Calu3 (cell line): Measurements from ENCODE around the gene CTNND1. TPM values are rescaled to one million over a fixed set of nuclear protein-coding genes. Genes with fewer than 3 reads are reported as not detected.

Experiments
- BruUV-seq: library from RNA; stranded (reverse); fragments of 400-500 nt; replicated peaks from 2 replicates; lab custom pipeline; 2021; lab: Mats Ljungman, UMichigan
- CTCF ChIA-PET: fragments of 300-600 bp; sonication (Branson Sonifier 250); formaldehyde crosslinking; loops from one replicate; lab custom pipeline; 2022; ENCODE audit warnings: antibody characterized with exemption; lab: Charles Lee
- DNase-seq: peaks from one replicate; pipeline ENCODE4 v3.0.0; 2022
- H3K27ac Mint-ChIP-seq: one replicate; pipeline ENCODE4 v1.8.0; 2022; ENCODE audit warnings: mixed read lengths; ENCODE audit not compliant: unreplicated experiment
- H3K27me3 Mint-ChIP-seq: one replicate; pipeline ENCODE4 v1.8.0; 2022; ENCODE audit warnings: mixed read lengths; ENCODE audit not compliant: unreplicated experiment
- H3K36me3 Mint-ChIP-seq: one replicate; pipeline ENCODE4 v1.8.0; 2022; ENCODE audit warnings: mild to moderate bottlenecking, moderate library complexity, mixed read lengths; ENCODE audit not compliant: insufficient read depth, unreplicated experiment
- H3K4me1 Mint-ChIP-seq: one replicate; pipeline ENCODE4 v1.8.0; 2022; ENCODE audit warnings: mild to moderate bottlenecking, low read depth, mixed read lengths; ENCODE audit not compliant: unreplicated experiment
- H3K4me3 Mint-ChIP-seq: one replicate; pipeline ENCODE4 v1.8.0; 2022; ENCODE audit warnings: mild to moderate bottlenecking, low read depth, moderate library complexity, mixed read lengths; ENCODE audit not compliant: unreplicated experiment
- H3K9me3 Mint-ChIP-seq: one replicate; pipeline ENCODE4 v1.8.0; 2022; ENCODE audit warnings: low read depth, mixed read lengths; ENCODE audit not compliant: unreplicated experiment
- intact Hi-C: fragments of 100-400 bp; cut with micrococcal nuclease; formaldehyde crosslinking; loops from one replicate; pipeline ENCODE4 v1.10.0; 2022; ENCODE audit not compliant: unreplicated experiment
- total RNA-seq: library from RNA; stranded (reverse); gene quantifications from 2 replicates; pipeline ENCODE4 v1.2.3, GENCODE V29; 2022
- TF ChIP-seq, protein P1 (sequence below): fragments of 200-600 bp; IDR thresholded peaks from one replicate; pipeline ENCODE4 v1.8.0; 2022; ENCODE audit warnings: antibody characterized with exemption; ENCODE audit not compliant: unreplicated experiment

Gene CTNND1
- total RNA-seq, 1 experiment from 2014 or later, result 323 TPM

DNA sequence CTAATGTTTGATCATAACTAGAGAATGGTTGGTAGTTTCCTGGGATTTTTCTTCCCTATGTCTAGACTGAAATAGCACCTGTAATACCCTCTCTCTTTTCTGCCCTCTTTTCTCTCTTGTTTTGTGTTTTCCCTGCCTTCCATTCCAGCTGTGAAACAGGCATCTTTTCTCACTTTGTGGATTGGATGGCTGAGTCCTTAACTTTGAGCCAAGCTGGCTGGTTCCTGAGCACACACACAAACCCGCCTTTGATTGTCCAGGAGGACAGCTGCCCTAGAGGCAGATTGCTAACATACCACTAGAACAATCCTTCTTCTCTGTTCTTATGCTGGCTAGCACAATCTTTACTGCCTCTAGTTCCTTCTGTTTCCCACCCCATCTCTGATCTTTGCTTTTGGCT lies 17.7 kb downstream of the CTNND1 start:
- Mint-ChIP-seq H3K4me3 (peak overlapping the region; percentile 66), H3K9me3 (no peaks in the 10 kb centered on the region), H3K4me1 (peaks cover 90% of the 10 kb centered on the region), H3K27me3 (no peaks in the 10 kb centered on the region), H3K36me3 (peaks cover 82% of the 10 kb centered on the region), H3K27ac (peak overlapping the region; percentile 99)
- intact Hi-C loops, result loop anchor here (1.0 kb wide), 1 partner anchor 18 kb away; the partner anchor contains the start of gene CTNND1
- DNase-seq, result peak; percentile 51
- no TSS peak for BruUV-seq
- CTCF ChIA-PET, result interaction anchor here (0.6 to 2.2 kb wide), 7 partner anchors 14 to 798 kb away, joined by 3 to 15 read pairs (median 8); partner anchors contain the start of genes BTBD18 and CTNND1
- TF ChIP-seq, protein P1, sequence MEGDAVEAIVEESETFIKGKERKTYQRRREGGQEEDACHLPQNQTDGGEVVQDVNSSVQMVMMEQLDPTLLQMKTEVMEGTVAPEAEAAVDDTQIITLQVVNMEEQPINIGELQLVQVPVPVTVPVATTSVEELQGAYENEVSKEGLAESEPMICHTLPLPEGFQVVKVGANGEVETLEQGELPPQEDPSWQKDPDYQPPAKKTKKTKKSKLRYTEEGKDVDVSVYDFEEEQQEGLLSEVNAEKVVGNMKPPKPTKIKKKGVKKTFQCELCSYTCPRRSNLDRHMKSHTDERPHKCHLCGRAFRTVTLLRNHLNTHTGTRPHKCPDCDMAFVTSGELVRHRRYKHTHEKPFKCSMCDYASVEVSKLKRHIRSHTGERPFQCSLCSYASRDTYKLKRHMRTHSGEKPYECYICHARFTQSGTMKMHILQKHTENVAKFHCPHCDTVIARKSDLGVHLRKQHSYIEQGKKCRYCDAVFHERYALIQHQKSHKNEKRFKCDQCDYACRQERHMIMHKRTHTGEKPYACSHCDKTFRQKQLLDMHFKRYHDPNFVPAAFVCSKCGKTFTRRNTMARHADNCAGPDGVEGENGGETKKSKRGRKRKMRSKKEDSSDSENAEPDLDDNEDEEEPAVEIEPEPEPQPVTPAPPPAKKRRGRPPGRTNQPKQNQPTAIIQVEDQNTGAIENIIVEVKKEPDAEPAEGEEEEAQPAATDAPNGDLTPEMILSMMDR, result no peak

DNA sequence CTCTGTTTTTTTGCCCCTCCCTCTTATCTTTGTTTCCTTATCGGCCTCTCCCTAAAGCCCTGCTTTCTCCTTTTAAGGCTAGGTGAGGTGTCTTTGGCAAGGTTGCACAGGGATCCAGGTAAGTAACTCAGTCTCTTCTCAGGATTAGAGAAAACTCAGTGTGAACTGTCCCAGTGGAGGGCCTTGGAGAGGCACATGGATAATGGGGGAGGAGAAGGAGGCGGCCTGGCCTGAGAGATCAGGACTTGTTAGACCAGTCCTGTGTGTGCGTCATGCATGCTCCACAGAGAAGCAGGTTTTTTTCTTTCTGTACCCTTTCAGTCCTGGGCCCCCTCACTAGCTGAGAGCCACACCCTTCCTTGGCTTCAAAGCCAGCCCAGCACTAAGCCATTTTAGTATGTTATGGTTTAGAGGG lies 19.9 kb downstream of the CTNND1 start:
- H3K36me3 Mint-ChIP-seq, result peaks cover 83% of the 10 kb centered on the region
- H3K27me3 Mint-ChIP-seq, result no peaks in the 10 kb centered on the region
- TF ChIP-seq, protein P1, result no peak
- H3K4me1 Mint-ChIP-seq, result peaks cover 90% of the 10 kb centered on the region
- peak overlapping the region; percentile 99 for H3K27ac Mint-ChIP-seq
- intact Hi-C loops, result loop anchor here (1.0 to 10.0 kb wide), 2 partner anchors 18 to 117 kb away; partner anchors contain the start of gene ZDHHC5
- H3K4me3 Mint-ChIP-seq, result peak overlapping the region; percentile 65
- no TSS peak for BruUV-seq
- peak; percentile 90 for DNase-seq
- CTCF ChIA-PET, result interaction anchor here (0.8 to 1.8 kb wide), 4 partner anchors 15 to 20 kb away, joined by 3 to 7 read pairs (median 3); partner anchors contain the start of gene CTNND1
- H3K9me3 Mint-ChIP-seq, result no peaks in the 10 kb centered on the region

DNA sequence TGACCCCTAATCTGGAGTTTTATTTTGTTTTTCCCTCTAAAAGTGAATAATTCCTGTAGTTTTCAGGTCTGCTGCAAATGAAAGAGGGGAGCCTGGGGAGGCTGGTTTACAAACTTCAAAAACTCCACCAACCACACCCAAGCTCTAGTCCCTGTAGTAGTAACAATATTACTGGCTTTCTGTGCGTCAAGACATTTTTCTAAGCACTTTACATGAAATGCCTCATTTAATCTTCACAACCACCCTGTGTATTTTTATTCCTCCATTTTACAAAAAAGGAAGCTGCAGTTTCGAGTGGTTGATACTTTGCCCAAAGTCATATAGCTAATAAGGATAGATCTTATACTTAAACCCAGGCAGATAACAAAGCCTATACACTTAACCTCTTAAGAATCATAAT lies 23.5 kb downstream of the CTNND1 start:
- peaks cover 83% of the 10 kb centered on the region for H3K4me1 Mint-ChIP-seq
- H3K4me3 Mint-ChIP-seq, result peak overlapping the region; percentile 19
- CTCF ChIA-PET, result interaction anchor here (1.3 kb wide), 2 partner anchors 18 to 22 kb away, joined by 3 to 5 read pairs; no protein-coding TSS in a partner anchor
- TF ChIP-seq, protein P1, result no peak
- peaks cover 67% of the 10 kb centered on the region for H3K36me3 Mint-ChIP-seq
- peak overlapping the region; percentile 58 for H3K27ac Mint-ChIP-seq
- no peak for DNase-seq
- intact Hi-C loops, result loop anchor here (10.0 kb wide), 1 partner anchor 120 kb away; the partner anchor contains the start of gene ZDHHC5
- H3K9me3 Mint-ChIP-seq, result no peaks in the 10 kb centered on the region
- no TSS peak for BruUV-seq
- no peaks in the 10 kb centered on the region for H3K27me3 Mint-ChIP-seq

DNA sequence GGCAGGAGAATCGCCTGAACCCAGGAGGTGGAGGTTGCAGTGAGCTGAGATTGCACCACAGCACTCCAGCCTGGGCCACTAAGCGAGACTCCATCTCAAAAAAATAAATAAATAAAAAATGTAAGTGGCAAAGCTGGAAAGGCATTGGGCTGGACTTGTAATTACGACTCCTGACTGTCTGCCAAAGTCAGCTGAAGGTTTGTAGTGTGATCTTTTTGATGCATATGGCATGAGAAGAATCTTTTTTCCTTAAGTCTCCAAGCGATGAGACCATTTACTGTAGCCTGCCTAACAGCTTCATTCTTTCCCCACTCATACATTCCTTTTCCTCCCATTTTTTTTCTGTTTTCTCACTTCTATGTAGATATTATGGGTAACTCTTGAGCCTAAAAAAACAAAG lies 24.8 kb downstream of the CTNND1 start:
- TF ChIP-seq, protein P1, result no peak
- Mint-ChIP-seq H3K27me3 (no peaks in the 10 kb centered on the region), H3K27ac (peak overlapping the region; percentile 61), H3K4me3 (no peak overlapping the region), H3K4me1 (peaks cover 77% of the 10 kb centered on the region), H3K9me3 (no peaks in the 10 kb centered on the region), H3K36me3 (peaks cover 73% of the 10 kb centered on the region)
- CTCF ChIA-PET, result interaction anchor here (1.3 kb wide), 1 partner anchor 14 kb away, joined by 3 read pairs; no protein-coding TSS in a partner anchor
- no TSS peak for BruUV-seq
- no peak for DNase-seq
- intact Hi-C loops, result loop anchor here (10.0 kb wide), 1 partner anchor 122 kb away; the partner anchor contains the start of gene ZDHHC5
